GM21576 (cell line): ENCODE results near the gene TMEM134.
"Not testable (repeated sequence)": the region's sequence is repeated elsewhere in the genome, so short reads cannot be mapped to it uniquely, and the experiment has no call there.

ENCODE experiments used
- ATAC-seq: cut with Tn5 transposase; IDR thresholded peaks from one replicate; pipeline ENCODE4 v1.9.1; 2021; ENCODE audit warnings: mild to moderate bottlenecking, moderate library complexity; ENCODE audit not compliant: unreplicated experiment

Gene TMEM134, protein sequence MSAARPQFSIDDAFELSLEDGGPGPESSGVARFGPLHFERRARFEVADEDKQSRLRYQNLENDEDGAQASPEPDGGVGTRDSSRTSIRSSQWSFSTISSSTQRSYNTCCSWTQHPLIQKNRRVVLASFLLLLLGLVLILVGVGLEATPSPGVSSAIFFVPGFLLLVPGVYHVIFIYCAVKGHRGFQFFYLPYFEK

DNA sequence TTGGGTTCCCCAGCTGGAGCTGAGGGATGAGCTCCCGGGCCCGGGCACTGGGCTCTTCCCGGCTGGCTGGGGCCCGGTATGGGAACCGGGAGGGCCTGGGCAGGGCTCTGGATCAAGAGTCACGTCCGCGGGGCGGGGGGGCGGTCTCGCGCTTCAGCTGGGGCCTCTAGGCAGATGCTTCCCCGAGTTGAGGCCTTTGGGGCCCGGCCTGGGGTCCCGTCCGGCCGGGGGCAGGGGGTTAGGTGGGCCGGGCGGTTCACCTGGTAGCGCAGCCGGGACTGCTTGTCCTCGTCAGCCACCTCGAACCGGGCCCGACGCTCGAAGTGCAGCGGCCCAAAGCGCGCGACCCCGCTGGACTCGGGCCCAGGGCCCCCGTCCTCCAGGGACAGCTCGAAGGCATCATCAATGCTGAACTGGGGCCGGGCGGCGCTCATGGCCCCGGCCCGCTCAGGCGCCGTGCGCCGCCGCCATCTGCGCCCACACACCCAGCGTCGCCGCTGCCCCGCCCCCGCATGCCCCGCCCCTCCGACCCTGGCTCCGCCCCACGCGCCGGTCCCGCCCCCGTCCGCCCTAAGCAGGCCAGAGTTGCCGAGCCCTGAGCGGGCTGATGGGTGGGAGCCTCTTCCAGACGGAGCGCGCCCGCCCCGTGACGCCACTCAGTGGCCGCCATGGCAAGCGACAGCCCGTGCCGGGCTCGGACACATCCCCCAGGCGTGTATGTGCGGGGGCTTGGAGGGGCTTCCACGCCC lies at the start of gene TMEM134:
Gene TMEM134, minus strand, starts transcription at position 493 of the 749 bp plus-strand sequence. Its CDS starts 59 bp downstream, at position 434.
- ATAC-seq, result peak; percentile 58

DNA sequence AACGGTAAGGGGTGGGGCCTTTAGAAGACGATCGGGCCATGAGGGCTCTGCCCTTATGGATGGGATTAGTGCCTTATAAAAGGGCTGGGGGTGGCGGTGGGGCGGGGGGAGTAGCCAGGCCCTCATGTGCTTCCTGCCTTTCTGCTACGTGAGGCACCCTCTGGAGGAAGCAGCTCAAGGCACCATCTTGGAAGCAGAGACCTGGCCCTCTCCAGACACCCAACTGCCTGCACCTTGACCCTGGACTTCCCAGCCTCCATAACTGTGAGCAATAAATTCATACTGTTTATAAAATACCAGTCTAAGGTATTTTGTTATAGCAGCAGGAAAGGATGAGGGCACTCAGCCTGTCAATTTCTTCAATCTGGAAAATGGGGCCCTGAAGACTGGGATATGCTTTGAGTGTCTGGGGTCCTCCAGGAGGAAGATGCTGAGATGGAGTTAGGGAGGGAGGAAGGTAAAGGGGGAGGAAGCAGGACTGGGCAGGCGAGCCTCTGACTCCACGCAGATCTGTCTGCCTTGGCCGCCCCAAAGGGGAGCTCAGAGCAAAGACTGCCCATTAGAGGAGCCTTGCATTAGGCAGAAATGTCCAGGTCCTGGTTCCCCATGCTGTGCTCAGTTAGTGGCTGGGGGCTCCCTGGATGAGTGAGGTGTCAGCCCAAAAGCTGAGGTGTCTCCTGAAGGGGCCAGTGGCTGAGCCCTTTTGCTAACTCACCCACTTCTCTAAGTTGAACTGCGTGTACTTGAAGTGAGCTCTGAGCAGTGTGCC lies 48.9 kb upstream of the TMEM134 start:
- no peak for ATAC-seq

DNA sequence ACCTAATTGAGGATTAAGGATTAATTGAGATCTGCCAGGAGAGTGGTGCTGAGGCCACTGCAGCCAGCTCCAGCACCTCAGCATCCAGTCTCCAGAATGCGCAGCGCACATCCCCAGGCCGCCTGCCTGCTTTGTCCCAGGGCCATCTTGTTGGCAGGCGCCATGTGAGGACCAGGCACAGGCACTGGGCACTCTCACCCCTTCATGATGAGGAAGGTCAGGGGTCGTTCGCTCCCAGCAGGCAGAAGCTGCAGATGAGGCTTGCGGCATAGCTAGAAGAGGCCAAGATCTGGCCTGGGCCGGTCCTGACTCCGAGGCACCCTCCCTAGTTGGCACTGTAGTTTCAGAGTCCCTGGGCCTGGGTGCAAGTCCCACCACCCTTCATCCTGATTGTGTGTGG lies 47.8 kb upstream of the TMEM134 start:
- ATAC-seq, result no peak

DNA sequence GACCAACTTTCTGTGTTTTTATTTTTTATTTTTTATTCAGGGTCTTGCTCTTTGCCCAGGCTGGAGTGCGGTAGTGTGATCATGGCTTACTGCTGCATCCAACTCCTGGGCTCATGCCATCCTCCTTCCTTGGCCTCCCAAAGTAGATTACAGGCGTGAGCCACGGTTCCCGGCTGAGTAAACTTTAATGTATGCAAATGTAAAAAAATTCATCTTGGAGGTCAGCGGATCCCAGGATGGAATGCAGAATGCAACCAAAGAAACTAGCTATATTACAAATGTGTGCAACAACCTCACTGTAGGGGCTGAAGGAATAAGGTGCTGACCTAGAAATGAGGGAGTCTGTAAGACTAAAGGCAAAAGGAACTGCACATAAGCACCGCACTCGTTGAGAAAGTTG lies 45.1 kb upstream of the TMEM134 start:
- ATAC-seq, result no peak

DNA sequence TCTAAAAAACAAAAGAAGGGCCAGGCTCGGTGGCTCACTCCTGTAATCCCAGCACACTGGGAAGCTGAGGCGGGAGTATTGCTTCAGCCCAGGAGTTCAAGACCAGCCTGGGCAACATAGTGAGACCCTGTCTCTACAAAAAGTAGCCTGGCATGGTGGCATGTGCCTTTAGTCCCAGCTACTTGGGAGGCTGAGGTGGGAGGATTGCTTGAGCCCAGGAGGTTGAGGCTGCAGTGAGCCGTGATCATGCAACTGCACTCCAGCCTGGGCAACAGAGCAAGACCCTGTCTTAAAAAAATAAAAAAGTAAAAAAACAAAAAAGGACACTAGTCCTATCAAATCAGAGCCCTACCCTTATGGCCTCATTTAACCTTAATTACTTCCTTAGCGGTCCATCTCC lies 42.5 kb upstream of the TMEM134 start:
- ATAC-seq, result not testable (repeated sequence)

DNA sequence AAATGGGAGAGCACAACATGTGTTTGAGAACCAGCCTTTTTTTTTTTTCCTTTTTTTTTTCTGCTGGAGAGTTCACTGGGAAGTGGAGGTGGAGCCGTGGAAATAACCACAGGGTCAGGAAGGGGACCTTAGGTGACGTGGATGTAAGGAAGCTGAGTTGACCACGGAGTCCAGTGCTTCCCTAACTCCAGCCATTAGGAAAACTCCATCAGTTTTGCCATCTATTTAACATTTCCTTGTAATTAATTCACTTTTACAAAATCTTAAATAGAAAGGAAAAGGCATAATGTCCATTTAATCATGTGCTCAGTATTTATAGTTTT lies 40.9 kb upstream of the TMEM134 start:
- no peak for ATAC-seq

DNA sequence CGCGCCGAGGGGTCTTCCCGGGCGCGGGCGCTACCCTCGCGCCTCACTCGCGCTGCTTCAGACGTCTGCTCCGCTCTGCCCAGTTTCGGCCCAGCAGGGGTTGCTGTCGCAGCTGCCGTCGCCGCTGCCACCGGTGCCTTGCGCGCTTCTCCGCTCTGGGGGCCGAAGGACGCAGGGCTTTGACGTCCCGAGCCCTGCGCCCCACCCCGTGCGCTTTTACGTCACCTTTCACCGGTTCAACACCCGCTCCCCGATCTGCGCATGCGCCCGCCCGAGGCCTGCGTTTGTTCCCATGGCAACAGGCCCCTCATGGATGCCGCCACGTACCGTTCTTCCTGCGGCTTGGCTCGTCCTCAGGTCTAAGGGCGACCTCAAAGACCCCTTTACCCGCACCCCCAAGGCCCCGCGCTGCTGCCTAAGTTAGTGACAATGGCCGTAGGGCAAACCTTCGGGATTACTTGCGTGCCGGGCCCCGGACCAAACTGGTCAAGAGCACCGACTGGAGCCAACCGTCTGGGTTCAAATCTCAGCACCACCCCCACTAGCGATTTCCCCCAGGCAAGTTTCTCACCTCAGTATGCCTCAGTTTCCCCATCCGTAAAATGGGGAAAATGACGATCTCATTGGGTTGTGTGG lies 39.6 kb upstream of the TMEM134 start:
- ATAC-seq, result peak; percentile 35

DNA sequence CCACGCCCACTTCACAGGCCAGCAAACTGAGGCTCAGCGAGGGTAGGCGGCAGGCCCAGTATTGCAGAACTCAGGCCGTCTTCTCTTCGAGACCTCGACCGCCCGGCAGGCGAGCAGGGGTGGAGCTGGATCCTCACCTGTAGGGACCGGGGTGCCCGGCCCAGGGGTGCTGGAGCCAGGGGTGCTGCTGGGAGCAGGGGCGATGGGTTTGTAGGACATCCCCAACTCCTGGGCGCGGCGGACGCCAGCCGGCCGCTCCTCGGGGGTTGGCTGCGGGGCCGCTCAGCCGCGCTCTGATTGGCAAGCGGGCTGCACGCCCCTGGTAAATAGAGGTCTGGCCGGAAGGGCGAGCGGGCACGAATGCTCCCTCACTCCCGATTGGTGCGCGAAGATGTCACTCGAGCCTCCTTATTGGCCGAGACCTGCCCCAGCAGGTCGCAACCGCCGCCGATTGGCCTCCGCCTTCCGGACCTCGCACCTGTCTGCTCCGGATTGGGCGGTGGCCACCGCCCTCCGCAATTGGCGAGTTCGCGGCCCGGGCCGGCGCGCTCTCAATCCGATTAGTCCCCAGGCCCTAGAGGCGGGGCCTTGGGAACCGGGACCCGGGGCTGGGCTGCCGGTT lies 38.9 kb upstream of the TMEM134 start, which contains the start of gene CDK2AP2:
Gene CDK2AP2, minus strand, starts transcription at position 299 of the 622 bp plus-strand sequence. Its CDS starts 80 bp downstream, at position 219.
- ATAC-seq, result peak; percentile 66

DNA sequence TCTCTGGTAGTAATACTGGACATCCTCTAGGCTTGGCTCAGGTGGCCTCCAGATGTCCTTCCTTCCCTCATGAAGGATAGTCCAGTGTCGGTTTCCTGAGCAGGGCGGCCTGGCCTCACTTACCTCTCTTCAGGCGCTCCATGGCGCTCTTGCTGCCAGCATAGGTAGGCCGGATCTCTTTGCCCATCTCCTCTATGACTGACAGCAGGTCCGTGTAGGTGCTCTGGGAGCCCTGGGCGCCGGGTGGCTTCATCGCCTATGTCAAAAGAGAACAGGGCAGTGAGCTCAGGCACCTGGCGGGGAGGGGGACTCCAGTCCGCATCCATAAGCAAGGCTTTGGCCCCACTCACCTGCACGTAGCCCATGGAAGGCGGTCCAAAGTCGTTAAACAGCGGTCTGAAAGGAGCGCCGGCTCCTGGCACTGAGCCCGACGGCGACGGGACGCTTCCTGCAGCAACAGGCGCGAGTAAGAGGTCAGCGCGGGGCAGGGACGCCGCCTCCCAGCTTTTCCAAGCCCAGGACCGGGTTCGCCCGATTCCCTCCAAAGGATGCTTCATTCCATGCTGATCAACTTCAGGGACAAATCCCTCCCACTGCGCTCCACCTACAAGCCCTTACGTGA lies 38.3 kb upstream of the TMEM134 start:
- ATAC-seq, result no peak

DNA sequence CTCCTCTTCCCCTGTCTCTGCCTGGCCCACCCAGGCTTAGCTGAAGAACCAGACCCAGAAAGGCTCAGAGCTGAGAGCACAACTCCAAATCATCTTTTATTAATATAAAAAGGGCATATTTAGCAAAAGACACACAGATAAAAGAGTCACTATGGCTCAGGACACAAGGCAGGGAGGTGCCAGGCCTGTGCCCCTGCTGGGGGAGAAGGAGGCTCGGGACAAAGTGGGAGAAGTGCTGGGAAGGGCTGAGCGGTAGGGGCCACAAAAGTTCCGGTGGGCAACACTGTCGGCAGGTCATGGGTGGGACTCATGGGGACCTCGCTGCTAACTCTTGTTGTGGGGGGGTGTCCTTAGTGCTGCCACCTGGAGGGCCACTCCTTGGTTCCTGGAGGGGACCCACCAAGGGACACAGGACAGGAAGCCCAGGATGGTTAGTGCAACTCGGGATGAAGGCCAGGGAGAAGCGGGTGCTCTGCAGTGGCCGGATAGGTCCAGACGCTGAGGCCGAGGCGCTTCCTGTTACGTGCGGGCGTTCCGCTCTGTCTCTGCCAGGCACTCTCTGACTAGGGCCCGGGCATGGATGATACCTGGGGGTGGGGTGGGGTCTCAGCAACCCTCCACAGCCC lies 37.5 kb upstream of the TMEM134 start:
- no peak for ATAC-seq

DNA sequence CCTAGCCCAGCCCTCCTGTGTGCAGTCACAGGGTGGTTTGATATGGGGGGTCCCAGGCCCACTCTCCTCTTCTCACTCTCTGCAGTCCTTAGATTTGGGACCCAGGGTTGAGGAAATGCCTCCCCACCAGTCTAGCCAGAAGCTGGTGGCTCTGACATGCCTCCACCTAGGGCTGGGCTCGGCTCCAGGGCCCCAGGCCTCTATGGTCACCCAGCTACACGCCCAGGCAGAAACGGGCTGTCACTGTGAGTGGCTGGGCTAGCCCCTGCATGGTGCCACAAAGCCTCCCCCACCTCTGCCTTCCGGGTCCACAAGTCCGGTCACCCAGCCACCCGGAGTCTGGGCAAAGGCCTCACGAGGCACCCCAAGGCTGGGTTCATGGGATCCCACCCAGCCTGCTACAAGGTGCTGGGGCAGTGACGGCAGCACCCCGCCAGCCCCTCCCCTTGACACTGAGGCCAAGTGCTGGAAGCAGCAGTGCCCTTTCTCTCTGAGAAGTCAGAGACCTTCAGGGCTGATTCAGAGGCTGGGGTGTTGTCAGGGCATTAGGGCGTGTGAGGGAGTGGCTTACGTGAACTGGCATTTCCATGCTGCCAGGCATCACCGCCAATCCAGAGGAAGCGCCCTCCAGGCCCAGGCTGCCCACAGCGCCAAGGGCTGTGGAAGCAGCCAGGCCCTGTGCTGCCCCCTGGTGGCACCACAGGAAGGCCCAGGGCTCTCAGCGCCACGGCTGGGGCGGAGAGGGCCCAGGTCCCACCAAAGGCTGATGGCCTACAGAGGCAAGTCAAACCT lies 36.8 kb upstream of the TMEM134 start:
- ATAC-seq, result no peak

DNA sequence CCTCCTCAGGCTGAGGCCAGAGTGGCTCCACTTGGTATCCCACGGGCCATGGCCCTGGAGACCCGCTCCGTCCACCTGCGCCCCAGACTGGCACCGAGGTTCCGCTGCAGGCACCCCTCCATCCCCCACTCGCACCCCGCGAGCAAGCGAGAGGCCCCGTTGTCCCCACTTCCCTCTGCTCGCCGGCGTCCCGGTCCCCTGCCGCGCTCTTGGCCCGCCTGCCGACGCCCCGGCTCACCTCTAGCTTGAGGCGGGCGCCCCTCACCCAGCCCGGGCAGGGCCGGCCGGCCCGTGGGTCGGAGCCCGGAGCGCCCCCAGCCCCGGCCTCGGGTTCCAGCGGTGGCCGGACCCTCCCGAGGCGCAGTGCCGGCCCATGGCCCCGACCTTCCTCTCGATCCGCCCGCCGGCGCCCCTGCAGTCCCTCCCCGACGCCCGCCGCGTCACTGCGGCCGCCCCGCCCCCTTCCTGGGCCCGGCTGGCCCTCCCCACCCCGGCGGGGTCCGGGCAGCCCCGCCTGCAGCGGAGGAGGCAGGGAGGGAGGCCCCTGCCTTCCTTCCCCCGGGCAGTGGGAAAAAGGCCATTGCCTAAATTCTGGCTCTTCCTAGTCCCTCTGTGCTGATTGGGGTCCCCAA lies 36.0 kb upstream of the TMEM134 start, which contains the start of gene PITPNM1:
Gene PITPNM1, minus strand, starts transcription at position 414 of the 632 bp plus-strand sequence. CDS start 1,183 bp downstream, outside the sequence.
- ATAC-seq, result peak; percentile 22

DNA sequence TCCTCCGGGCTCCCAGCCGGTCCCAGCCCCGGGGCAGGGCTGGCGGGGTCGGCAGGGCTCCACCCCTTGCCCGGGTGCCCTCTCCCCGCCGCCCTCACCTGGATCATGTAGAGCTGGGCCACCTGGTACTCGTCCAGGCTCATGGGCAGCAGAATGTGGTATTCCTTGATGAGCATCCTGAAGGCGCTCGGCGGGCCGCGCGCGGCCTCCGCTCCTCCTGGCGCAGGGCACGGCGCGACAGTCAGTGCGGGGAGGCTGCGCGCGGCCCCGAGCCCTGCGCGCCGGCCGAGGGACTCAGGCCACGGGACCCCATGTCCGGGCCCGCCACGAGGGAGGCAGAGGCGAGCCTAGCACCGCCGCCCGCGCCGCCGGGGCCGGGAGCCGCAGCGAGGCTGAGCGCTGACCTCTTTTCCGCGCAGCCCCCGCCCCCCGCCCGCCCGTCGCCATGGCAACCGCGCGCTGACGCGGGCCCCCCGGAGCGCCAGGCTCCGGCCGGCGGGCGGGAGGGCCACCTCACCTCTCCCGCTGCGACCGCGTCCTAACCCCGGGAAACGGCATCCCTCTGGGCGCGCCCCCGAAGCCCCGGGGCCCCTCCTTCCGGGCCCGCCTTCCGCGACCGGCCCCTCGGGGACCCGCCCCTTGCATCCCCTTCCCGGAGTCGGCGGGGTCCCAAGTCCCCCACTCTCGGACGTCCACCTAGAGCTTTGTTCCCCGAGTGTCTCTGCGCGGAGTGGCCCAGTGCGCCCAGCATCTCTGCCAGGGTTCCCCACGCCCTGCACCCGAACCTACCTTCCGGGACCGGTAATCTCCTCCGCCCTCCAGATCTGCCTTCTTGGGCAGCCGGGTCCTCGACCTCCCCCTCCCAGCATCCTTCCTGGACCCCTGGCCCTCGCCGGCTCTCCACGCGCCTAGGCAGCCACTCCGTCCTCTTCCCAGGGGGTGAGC lies 35.2 kb upstream of the TMEM134 start:
- ATAC-seq, result no peak

DNA sequence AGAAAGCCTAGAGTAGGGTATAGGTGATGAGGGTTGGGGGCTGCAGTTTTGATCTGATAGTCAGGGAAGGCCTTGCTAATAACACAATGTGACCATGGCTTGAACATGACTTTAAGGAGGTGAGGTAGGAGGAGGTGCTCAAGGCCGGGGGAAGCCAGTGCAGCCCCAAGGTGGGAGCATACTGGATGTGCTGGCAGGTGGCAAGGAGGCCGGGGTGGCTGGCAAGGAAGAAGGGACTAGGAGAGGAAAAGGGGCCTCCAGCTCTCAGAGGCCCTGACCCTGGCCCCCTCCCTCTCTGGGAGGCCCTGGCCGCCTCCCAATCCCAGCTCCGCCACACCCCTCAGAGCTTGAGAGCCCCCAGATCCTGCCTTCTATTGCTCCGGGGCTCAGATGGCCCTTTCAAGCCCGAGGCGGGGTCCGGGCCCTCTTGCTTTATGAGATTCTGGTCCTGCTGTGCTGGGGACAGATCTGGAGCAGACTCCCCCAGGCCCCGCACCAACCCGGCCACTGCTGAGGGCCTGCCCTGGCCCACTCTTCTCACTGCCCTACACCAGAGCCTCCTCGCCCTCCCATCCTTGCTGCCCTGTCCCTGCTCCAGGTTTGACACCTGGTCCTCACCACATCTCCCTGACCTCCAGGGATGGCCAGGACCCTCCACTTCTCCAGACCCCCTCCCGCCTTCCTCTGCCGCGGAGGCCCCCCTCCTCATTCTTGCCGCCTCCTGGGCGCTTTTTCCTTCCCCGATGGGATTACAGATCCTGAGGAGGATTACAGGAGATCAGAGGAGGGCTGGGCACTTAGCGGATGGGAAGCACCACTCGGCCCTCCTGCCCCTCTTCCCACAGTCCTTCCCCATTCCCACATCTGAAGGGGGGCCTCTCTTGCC lies 34.3 kb upstream of the TMEM134 start:
- ATAC-seq, result no peak

DNA sequence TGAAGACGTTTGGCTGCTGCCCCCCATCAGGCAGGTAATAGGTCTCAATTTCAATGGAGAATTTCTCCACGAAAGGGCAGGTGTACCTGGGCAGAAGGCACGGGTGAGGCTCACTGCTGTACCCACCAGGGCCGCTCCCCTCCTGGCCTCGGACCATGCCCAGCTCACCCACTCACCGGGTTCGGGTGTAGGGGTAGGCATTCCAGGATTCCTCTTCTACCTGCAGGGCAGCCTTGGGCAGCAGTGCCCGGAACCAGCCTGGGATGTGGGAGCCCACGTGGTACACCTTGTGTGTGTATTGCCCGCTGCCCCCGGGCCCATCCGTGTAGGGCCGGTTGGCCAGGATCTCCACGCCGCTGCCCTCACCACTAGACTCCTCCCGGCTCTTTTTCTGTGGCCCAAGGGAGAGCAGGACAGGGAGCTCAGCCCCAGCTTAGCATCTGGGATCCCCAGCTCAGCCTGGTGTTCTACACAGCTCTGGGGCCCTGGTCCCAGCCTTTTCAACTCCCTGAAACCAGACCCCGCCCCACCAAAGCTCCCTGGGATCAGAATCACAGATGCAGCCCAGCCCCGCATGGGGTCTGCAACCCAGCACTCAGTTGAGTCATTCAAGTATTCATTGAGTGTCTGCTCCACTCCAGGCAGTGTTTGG lies 33.4 kb upstream of the TMEM134 start:
- no peak for ATAC-seq

DNA sequence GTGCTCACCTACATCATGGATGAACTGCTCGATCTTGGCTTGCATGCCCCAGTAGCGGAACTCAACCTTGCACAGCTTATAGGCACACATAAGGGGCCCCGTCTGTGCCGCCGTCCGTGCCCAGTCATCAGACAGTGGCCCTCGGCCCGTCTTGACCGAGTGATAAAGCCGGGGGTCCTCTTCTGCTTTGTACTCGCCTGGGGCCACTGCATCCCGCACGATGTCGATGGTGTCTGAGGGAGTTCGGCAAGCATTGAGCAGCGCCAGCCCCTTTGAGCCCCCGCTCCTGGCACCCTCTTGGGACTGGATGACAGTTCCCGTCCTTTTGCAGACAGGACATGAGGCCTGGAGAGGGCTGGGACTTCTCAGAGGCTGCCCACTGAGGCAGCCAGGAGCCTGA lies 32.8 kb upstream of the TMEM134 start:
- no peak for ATAC-seq
